Glutamatergic neuron (in vitro differentiated cells): ENCODE measurements around the gene ATP13A2. TPM values are rescaled to one million over a fixed set of nuclear protein-coding genes. Genes with fewer than 3 reads are reported as not detected.

ENCODE experiments used
- DNase-seq: peaks from one replicate; pipeline ENCODE4 v3.0.0; 2022
- H3K27ac Mint-ChIP-seq: one replicate; pipeline ENCODE4 v1.8.0; 2020; ENCODE audit warnings: mild to moderate bottlenecking, mixed read lengths, inconsistent platforms; ENCODE audit not compliant: unreplicated experiment
- H3K27me3 Mint-ChIP-seq: one replicate; pipeline ENCODE4 v1.8.0; 2020; ENCODE audit warnings: mild to moderate bottlenecking, moderate library complexity, mixed read lengths, inconsistent platforms; ENCODE audit not compliant: unreplicated experiment
- H3K36me3 Mint-ChIP-seq: one replicate; pipeline ENCODE4 v1.8.0; 2020; ENCODE audit warnings: mild to moderate bottlenecking, mixed read lengths, inconsistent platforms; ENCODE audit not compliant: unreplicated experiment
- H3K4me1 Mint-ChIP-seq: one replicate; pipeline ENCODE4 v1.8.0; 2020; ENCODE audit warnings: mild to moderate bottlenecking, low read depth, mixed read lengths, inconsistent platforms; ENCODE audit not compliant: unreplicated experiment
- H3K4me3 Mint-ChIP-seq: one replicate; pipeline ENCODE4 v1.8.0; 2020; ENCODE audit warnings: mild to moderate bottlenecking, mixed read lengths, inconsistent platforms; ENCODE audit not compliant: unreplicated experiment
- H3K9me3 Mint-ChIP-seq: one replicate; pipeline ENCODE4 v1.8.0; 2020; ENCODE audit warnings: mild to moderate bottlenecking, moderate library complexity, mixed read lengths, inconsistent platforms; ENCODE audit not compliant: unreplicated experiment
- CTCF ChIP-seq: fragments of 200-600 bp; sonication (generic); IDR thresholded peaks from one replicate; pipeline ENCODE4 v1.5.0; 2021; ENCODE audit not compliant: partially characterized antibody, unreplicated experiment
- long read RNA-seq: library from polyadenylated mRNA; unstranded; transcript quantifications from one replicate; pipeline ENCODE4 v2.0.0, GENCODE V29; 2020; ENCODE audit not compliant: unreplicated experiment
- total RNA-seq: library from RNA; stranded (reverse); fragmentation: NEBNext Ultra II Directional; extraction: Animal tissue kit (Norgen Biotek cat#: 25700); gene quantifications from one replicate; pipeline ENCODE4 v1.2.1, GENCODE V29; 2021; ENCODE audit not compliant: unreplicated experiment

Gene ATP13A2
- total RNA-seq: 65.0 TPM
- long read RNA-seq, partial matches to known transcripts: 6 of 8 reads
- long read RNA-seq, other reads (novel, unspliced or antisense): 1 of 8 reads

- Mint-ChIP-seq H3K27ac (no peak within 1 kb of the TSS), H3K4me3 (peak within 1 kb of the TSS; percentile 86), H3K36me3 (no peaks in the 10 kb centered on the region), H3K27me3 (peaks cover 9% of the 10 kb centered on the region), H3K9me3 (no peaks in the 10 kb centered on the region), H3K4me1 (peaks cover 5% of the 10 kb centered on the region)
- DNase-seq: peak; percentile 80
- TF ChIP-seq CTCF: no peak
Observed at GRCh38 chr1:17011439-17012307, at the start of gene ATP13A2. TSS of gene ATP13A2 (minus strand) at chr1:17011928. CDS start at chr1:17011738, 190 bp downstream.

GRCh38 chr1:17061486-17061885, 49.8 kb upstream of the ATP13A2 start:
- H3K27ac Mint-ChIP-seq: no peak overlapping the region
- H3K4me1 Mint-ChIP-seq: peaks cover 8% of the 10 kb centered on the region

DNA sequence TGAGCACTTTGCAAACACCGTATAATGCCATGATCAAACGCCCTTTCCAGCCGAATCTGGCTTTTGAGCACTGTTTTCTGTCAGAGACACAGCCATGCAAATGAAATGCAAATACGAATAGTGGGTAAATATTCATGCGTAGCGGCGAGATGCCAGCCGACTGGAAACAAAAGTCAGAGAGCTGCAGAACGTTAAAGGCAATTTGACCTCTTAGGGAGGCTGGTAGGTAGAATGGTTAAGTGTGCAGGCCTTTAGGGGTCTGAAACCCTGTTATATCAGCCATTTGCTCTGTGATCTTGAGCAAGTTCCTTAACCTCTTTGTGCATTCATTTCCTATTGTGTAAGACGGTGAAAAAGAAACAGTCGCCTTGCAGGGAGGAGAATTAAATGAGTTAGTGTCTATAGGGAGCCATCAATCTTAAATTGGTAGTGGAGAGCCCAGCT, 48.6 kb upstream of the ATP13A2 start:
- Mint-ChIP-seq H3K36me3 (no peaks in the 10 kb centered on the region), H3K4me1 (peaks cover 8% of the 10 kb centered on the region), H3K27me3 (peaks cover 4% of the 10 kb centered on the region), H3K9me3 (no peaks in the 10 kb centered on the region), H3K27ac (peak overlapping the region; percentile 54), H3K4me3 (no peak overlapping the region)
- no peak for DNase-seq
- TF ChIP-seq CTCF: no peak

More at GRCh38 chr1:17061486-17061885, 49.8 kb upstream of the ATP13A2 start:
- H3K36me3 Mint-ChIP-seq: no peaks in the 10 kb centered on the region
- H3K27me3 Mint-ChIP-seq: peaks cover 4% of the 10 kb centered on the region
- no peaks in the 10 kb centered on the region for H3K9me3 Mint-ChIP-seq
- DNase-seq: no peak
- no peak overlapping the region for H3K4me3 Mint-ChIP-seq
- TF ChIP-seq CTCF: no peak

DNA sequence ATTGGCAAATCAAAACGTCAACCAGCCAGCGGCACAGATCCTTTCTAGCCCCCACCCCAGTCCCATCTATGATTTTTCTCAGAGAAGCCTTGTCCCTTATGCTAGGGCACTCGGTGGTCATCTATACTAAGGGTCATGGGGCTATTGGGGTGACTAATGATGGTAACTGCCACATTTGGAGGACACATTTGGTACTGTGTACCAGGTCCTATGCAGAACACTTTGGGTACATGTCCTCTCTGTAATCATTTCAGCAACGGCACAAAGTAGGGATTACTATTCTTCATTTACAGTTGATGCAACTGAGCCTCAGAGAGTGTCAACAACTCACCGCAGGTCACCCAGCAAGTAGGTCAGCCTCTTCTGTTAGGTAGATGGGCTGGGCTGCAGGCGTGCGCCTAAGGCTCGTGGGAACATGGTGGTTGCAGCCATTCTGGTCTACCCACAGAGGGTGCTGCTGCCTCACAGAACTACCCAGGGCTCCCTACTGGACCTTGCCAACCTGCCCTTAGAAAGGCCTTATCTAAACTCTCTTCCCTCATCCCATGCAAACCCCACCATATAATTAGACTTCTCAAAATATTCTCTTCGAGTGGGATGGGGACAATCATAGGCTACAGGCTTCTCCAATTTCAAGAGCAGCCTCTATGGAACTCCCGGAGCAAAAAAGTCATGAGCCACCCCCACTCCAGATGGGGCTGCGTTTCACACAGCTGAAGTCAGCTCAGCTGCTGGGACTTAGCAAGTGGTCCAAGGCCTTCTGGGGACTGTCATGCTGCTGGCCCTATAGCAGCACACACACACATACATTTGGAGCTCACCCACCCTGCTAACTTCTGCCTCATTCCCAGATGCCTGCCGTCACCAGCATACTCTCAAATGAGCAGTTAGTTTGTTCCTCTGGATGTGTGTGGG, 47.9 kb upstream of the ATP13A2 start:
- peak overlapping the region; percentile 54 for H3K27ac Mint-ChIP-seq
- no peaks in the 10 kb centered on the region for H3K9me3 Mint-ChIP-seq
- H3K27me3 Mint-ChIP-seq: peaks cover 4% of the 10 kb centered on the region
- H3K4me1 Mint-ChIP-seq: peaks cover 8% of the 10 kb centered on the region
- DNase-seq: peak; percentile 74
- H3K4me3 Mint-ChIP-seq: no peak overlapping the region
- peak; percentile 41 for TF ChIP-seq CTCF
- H3K36me3 Mint-ChIP-seq: no peaks in the 10 kb centered on the region
